Rectal smooth muscle tissue (tissue), 1 donor: ENCODE results near the gene NR2E3.

ENCODE experiments used
- H3K27ac ChIP-seq: one replicate; pipeline ENCODE4 v1.7.0; 2013; ENCODE audit warnings: low read depth, low read length, inconsistent platforms
- H3K27me3 ChIP-seq: one replicate; pipeline ENCODE4 v1.7.0; 2013; ENCODE audit warnings: low read length; ENCODE audit not compliant: control insufficient read depth, insufficient read depth
- H3K36me3 ChIP-seq: one replicate; pipeline ENCODE4 v1.7.0; 2013; ENCODE audit warnings: low read length; ENCODE audit not compliant: control insufficient read depth, insufficient read depth
- H3K4me1 ChIP-seq: one replicate; pipeline ENCODE4 v1.7.0; 2013; ENCODE audit warnings: low read length; ENCODE audit not compliant: control insufficient read depth, insufficient read depth
- H3K4me3 ChIP-seq: one replicate; pipeline ENCODE4 v1.7.0; 2013; ENCODE audit warnings: low read length
- H3K9ac ChIP-seq: one replicate; pipeline ENCODE4 v1.7.0; 2013; ENCODE audit warnings: low read length

The NR2E3 gene

GRCh38 chr15:71781965-71782265, 28.4 kb upstream of the NR2E3 start:
- Histone ChIP-seq H3K36me3 (no peaks in the 10 kb centered on the region), H3K4me1 (no peaks in the 10 kb centered on the region), H3K4me3 (no peak overlapping the region), H3K27me3 (no peaks in the 10 kb centered on the region), H3K27ac (no peak overlapping the region), H3K9ac (no peak overlapping the region)

GRCh38 chr15:71782422-71783165, 27.8 kb upstream of the NR2E3 start:
- Histone ChIP-seq H3K27ac (no peak overlapping the region), H3K27me3 (no peaks in the 10 kb centered on the region), H3K4me1 (no peaks in the 10 kb centered on the region), H3K9ac (no peak overlapping the region), H3K4me3 (no peak overlapping the region), H3K36me3 (no peaks in the 10 kb centered on the region)

GRCh38 chr15:71784719-71785118, 25.6 kb upstream of the NR2E3 start:
- Histone ChIP-seq H3K4me3 (no peak overlapping the region), H3K36me3 (no peaks in the 10 kb centered on the region), H3K27me3 (no peaks in the 10 kb centered on the region), H3K4me1 (no peaks in the 10 kb centered on the region), H3K9ac (no peak overlapping the region), H3K27ac (no peak overlapping the region)

- Histone ChIP-seq H3K27ac (no peak overlapping the region), H3K36me3 (no peaks in the 10 kb centered on the region), H3K4me1 (no peaks in the 10 kb centered on the region), H3K4me3 (no peak overlapping the region), H3K27me3 (no peaks in the 10 kb centered on the region), H3K9ac (no peak overlapping the region)
These were observed 24.4 kb upstream of the NR2E3 start for GRCh38 chr15:71785996-71786395.

- Histone ChIP-seq H3K4me1 (no peaks in the 10 kb centered on the region), H3K9ac (no peak overlapping the region), H3K27ac (no peak overlapping the region), H3K4me3 (no peak overlapping the region), H3K36me3 (no peaks in the 10 kb centered on the region), H3K27me3 (no peaks in the 10 kb centered on the region)
These were observed 23.7 kb upstream of the NR2E3 start for GRCh38 chr15:71786673-71787072.

GRCh38 chr15:71788646-71789579, 21.4 kb upstream of the NR2E3 start:
- H3K4me1 ChIP-seq = no peaks in the 10 kb centered on the region
- H3K36me3 ChIP-seq = no peaks in the 10 kb centered on the region
- no peak overlapping the region for H3K4me3 ChIP-seq
- no peaks in the 10 kb centered on the region for H3K27me3 ChIP-seq
- H3K27ac ChIP-seq = no peak overlapping the region
- no peak overlapping the region for H3K9ac ChIP-seq

GRCh38 chr15:71789616-71790015, 20.7 kb upstream of the NR2E3 start:
- H3K36me3 ChIP-seq = no peaks in the 10 kb centered on the region
- no peak overlapping the region for H3K9ac ChIP-seq
- H3K4me1 ChIP-seq = no peaks in the 10 kb centered on the region
- H3K27me3 ChIP-seq = no peaks in the 10 kb centered on the region
- H3K27ac ChIP-seq = no peak overlapping the region
- H3K4me3 ChIP-seq = no peak overlapping the region

GRCh38 chr15:71790081-71790480, 20.3 kb upstream of the NR2E3 start:
- no peak overlapping the region for H3K4me3 ChIP-seq
- H3K4me1 ChIP-seq = no peaks in the 10 kb centered on the region
- H3K9ac ChIP-seq = no peak overlapping the region
- no peaks in the 10 kb centered on the region for H3K27me3 ChIP-seq
- H3K27ac ChIP-seq = no peak overlapping the region
- no peaks in the 10 kb centered on the region for H3K36me3 ChIP-seq

GRCh38 chr15:71791975-71792374, 18.4 kb upstream of the NR2E3 start:
- H3K36me3 ChIP-seq = no peaks in the 10 kb centered on the region
- H3K27me3 ChIP-seq = no peaks in the 10 kb centered on the region
- no peak overlapping the region for H3K4me3 ChIP-seq
- H3K9ac ChIP-seq = no peak overlapping the region
- H3K27ac ChIP-seq = no peak overlapping the region
- no peaks in the 10 kb centered on the region for H3K4me1 ChIP-seq

GRCh38 chr15:71792521-71792920, 17.8 kb upstream of the NR2E3 start:
- Histone ChIP-seq H3K27me3 (no peaks in the 10 kb centered on the region), H3K4me1 (no peaks in the 10 kb centered on the region), H3K27ac (no peak overlapping the region), H3K4me3 (no peak overlapping the region), H3K9ac (no peak overlapping the region), H3K36me3 (no peaks in the 10 kb centered on the region)

GRCh38 chr15:71798641-71799040, 11.7 kb upstream of the NR2E3 start:
- Histone ChIP-seq H3K36me3 (no peaks in the 10 kb centered on the region), H3K9ac (no peak overlapping the region), H3K27me3 (no peaks in the 10 kb centered on the region), H3K27ac (no peak overlapping the region), H3K4me3 (no peak overlapping the region), H3K4me1 (no peaks in the 10 kb centered on the region)

GRCh38 chr15:71800190-71800589, 10.2 kb upstream of the NR2E3 start:
- no peak overlapping the region for H3K4me3 ChIP-seq
- H3K4me1 ChIP-seq = no peaks in the 10 kb centered on the region
- no peaks in the 10 kb centered on the region for H3K36me3 ChIP-seq
- H3K9ac ChIP-seq = no peak overlapping the region
- H3K27ac ChIP-seq = no peak overlapping the region
- no peaks in the 10 kb centered on the region for H3K27me3 ChIP-seq
